Effector CD8-positive, alpha-beta T cell (primary cell): ENCODE data around the gene SEMA7A.

ENCODE experiments used
- DNase-seq: peaks from one replicate; lab custom pipeline; 2025; lab: John Stamatoyannopoulos, UW

Gene SEMA7A

DNA sequence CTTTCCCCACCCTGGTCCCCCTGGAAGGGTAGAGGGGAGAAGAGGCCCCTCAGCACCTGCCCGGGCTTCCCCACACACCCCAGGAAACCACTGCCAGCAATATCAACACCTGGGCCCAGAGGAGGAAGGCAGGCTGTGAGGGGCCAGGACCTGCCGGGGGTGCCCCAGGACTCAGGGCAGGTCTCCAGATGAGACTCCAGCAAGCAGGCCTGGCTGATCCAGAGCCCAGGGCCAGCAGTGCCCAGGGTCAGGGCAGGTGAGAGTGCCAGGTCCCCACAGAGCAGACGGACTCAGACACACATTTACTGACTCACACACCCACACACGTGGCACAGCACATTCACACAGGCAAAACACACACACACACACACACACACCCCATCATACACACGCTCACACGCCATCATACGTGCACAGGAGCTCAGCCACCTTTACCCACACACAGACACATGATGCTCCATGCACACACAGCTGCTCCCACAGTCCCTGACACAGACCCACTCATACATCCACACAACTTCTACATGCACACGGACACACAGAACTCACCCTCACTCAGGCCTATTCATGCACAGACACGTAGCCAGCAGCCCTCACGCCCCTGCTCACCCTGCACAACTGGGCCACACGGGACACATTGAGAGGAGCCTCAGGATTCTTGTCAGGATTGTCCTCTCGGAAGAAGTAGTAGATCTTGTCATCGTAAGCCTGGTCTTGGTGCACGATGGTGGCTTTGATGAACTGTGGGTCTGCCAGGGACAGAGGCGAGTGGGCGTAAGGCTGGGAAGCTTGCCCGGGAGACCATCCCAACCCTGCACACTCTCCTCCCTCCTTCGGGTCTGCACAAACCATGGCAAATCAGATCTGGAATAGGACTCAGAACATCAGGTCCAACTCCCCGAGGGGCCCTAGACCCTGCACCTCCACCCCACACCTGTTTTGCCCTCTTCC is 17.5 kb downstream of the SEMA7A start:
- DNase-seq, result no peak

DNA sequence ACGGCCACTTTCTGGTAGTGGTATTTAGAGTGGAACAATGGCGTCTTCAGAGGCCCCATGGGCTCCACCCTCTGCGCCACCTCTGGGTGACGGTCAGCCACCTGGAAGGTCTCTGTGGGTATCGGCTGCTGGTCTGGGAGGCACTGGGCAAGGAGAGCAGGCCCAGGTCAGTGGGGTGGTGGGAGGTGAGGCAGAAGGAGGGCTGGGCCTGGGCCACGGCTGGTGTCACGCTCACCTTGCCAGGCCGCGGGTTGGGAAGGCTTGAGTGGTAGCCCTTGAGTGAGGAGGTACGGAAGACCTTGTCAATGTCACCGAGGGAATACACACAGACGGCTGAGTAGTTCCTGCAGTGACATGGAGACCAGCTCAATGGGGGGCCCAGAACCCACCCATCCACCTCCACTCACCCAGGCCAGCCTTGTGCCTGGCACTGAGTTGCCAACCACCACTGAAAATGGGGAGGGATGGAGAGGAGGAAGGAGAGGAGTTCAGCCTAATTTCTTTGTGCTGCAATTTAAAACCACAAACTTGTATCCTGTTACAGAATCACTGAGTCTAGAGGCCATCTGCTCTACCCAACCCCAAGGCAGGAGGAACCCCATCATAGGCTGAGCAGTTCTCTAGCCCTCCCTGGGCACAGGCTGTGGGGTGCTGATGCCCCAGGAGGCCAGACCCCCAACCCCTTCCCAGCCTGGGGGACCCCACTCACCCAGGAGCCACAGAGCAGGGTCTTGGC is 19.0 kb downstream of the SEMA7A start:
- no peak for DNase-seq

- no peak for DNase-seq
Measured at GRCh38 chr15:74414081-74414580, 19.6 kb downstream of the SEMA7A start.

DNA sequence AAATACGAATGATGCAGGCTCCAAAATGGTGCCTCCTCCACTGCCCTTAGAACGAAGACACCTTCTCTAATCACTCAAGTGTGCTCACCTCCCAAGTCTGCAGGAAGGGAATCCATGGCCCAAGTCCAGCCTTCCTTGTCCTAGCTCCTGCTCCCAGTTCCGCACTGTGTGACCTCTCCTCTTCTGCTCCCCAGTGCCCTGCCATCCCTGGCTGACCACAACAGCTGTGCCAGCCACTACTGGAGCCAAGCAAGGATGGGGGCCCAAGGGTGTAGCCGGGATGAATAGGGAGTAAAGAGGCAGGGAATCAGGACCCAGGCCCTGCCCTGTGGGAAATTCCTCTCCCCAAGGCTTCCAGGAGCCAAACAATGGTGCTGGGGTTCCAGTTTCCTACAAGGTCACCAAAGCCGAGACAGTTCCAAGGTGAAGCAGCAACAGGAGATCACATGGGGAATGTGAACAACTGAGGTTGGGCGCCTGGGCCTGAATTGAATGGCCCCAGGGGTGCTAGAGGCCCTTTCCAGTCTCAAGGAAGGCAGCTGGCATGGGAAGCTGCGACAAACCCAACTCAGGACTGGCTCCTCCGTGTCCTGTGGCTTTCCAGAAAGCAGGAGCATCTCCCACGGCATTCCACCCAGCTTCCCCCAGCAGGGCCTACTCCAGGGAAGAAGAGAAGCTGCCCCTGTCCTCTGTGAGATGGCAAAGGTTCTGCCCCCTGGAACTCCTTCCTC is 20.2 kb downstream of the SEMA7A start:
- DNase-seq, result no peak

DNA sequence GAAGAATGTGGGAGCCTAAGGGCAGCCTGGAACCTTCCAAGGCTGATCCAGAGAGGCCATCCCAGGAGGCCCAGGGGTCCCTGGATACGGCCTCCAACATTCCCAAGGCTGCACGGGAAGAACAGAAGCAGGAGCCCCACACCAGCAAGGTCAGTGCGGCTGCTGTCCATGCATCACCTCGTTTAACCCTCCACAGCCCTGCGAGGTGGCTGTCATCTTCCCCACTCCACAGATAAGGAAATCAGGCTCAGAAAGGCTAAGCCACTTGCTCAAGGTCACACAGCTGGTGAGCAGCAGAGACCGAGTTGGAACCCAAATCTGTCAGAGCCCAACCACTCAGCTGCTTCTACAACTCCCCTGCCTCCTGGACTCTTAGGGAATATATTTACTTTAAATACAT is 21.6 kb downstream of the SEMA7A start:
- DNase-seq, result no peak

GRCh38 chr15:74411686-74412085 is 22.1 kb downstream of the SEMA7A start:
- no peak for DNase-seq

GRCh38 chr15:74410502-74410901 is 23.3 kb downstream of the SEMA7A start:
- no peak for DNase-seq

GRCh38 chr15:74409225-74409624 is 24.5 kb downstream of the SEMA7A start:
- no peak for DNase-seq

GRCh38 chr15:74408815-74409214 is 24.9 kb downstream of the SEMA7A start:
- no peak for DNase-seq

GRCh38 chr15:74408385-74408784 is 25.4 kb downstream of the SEMA7A start:
- no peak for DNase-seq

DNA sequence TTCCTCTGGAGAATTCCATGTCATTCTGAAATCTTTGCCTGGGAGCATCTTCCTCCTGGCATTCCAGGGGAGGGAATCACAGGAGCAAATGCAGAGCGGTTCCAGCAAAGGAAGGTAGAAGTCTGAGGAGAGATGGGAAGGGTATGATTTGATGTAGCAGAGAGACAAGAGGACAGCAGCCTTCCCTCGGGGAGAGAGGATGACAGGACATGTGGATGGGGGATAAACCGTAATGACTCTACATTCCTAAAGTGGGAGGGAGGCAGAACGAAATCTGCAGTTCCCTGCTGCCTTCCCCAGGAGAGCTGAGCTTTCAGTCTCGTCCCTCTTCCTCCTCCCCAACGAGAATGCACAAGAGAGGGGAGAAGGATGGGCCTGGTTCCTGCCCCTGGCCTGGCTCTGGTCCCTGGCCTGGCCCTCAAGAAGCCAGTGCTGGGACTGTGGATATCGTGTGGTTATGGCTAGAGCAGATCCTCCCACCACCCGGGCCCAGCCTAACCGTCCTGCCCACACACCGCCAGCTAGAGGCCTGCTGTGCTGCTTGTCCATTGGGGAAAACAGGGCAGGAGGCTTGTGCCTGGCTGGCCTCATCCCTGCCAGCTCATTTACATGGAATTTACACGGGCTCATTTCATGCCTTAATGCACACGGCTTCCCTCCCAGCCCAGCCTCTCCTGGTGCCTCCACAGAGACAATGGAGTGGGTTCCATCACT is 26.6 kb downstream of the SEMA7A start:
- DNase-seq, result no peak

GRCh38 chr15:74406517-74406916 is 27.2 kb downstream of the SEMA7A start:
- DNase-seq, result no peak

DNA sequence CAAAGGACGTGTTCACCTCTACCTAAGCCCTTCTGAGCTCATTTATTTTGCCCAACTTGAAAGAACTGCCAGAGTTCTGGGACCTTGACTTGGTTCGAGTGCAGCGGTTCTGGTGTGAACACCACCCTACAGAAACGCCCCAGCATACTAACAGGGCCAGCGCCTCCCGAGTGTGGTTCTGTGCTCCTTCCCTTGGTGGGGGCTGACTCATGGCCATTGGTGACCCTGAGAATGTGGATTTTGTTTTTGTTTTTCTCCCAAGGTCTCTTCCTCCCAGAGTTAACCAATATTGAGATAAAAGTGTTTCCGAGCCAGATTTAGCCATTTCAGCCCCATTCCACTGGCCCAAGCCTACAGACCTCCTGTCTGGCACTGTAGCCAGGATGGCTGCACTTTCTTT is 27.9 kb downstream of the SEMA7A start:
- no peak for DNase-seq

GRCh38 chr15:74403991-74404563 is 29.7 kb downstream of the SEMA7A start:
- DNase-seq, result no peak

DNA sequence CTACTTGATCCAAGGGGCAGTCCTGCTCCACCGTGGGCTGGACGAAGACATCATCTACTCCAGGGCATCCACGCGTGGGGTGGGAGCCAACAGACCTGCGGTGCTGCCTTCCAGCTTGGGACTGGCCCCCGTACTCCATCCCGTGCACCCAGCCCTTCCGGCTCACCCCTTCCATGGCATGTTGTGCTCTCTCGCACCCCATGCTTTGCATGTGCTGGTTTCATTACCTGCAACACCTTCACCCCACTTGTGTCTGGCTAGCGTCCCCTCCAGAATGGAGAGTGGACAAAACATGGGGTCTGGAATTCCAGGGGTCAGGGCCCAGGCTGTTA is 30.2 kb downstream of the SEMA7A start:
- no peak for DNase-seq

GRCh38 chr15:74402873-74403587 is 30.7 kb downstream of the SEMA7A start:
- no peak for DNase-seq

GRCh38 chr15:74402337-74402841 is 31.4 kb downstream of the SEMA7A start:
- no peak for DNase-seq

- no peak for DNase-seq
Measured at GRCh38 chr15:74400915-74401757, 32.6 kb downstream of the SEMA7A start.

DNA sequence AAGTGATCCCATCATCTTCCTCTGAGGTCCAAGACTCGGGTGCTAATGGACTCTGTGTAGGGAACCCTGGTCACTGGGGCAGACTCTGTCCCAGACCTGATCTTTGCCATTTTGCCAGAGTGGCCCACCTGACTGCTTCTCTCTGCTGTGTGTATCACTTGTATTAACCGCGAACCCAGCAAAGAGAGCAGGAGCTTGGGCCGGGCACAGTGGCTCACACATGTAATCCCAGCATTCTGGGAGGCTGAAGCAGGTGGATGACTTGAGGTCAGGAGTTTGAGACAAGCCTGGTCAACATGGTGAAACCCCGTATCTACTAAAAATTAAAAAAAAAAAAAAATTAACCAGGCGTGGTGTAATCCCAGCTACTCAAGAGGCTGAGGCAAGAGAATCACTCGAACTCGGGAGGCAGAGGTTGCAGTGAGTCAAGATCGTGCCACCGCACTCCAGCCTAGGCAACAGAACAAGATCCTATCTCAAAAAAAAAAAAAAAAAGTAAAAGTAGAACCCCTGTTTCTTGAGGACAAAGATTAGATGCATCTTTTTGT is 33.4 kb downstream of the SEMA7A start:
- no peak for DNase-seq
